SJSA1 (cell line): ENCODE measurements around the gene VWA1. TPM values are rescaled to one million over a fixed set of nuclear protein-coding genes. Genes with fewer than 3 reads are reported as not detected.
"Not testable (repeated sequence)": the region's sequence is repeated elsewhere in the genome, so short reads cannot be mapped to it uniquely, and the experiment has no call there.

Source experiments
- DNase-seq, 2 experiments: peaks; one replicate each; pipeline ENCODE4 v3.0.0-alpha.2; 2015 to 2020; ENCODE audit warnings: low spot score in 2 of 2, low read depth in 1 of 2
- H3K27ac ChIP-seq: fragments of 250-450 bp; sonication (Bioruptor Pico); 2 replicates; pipeline ENCODE4 v1.5.1; 2020; ENCODE audit warnings: mild to moderate bottlenecking, moderate library complexity
- H3K27me3 ChIP-seq: fragments of 250-450 bp; sonication (Bioruptor Pico); replicated peaks from 2 replicates; pipeline ENCODE4 v1.5.1; 2020; ENCODE audit warnings: mild to moderate bottlenecking, moderate library complexity
- H3K36me3 ChIP-seq: fragments of 250-450 bp; sonication (Bioruptor Pico); 2 replicates; pipeline ENCODE4 v1.5.1; 2020; ENCODE audit warnings: mild to moderate bottlenecking
- H3K4me1 ChIP-seq: fragments of 250-450 bp; sonication (Bioruptor Pico); replicated peaks from 2 replicates; pipeline ENCODE4 v1.6.1; 2021; ENCODE audit warnings: mild to moderate bottlenecking
- H3K4me3 ChIP-seq: fragments of 250-450 bp; sonication (Bioruptor Pico); 2 replicates; pipeline ENCODE4 v1.5.1; 2020; ENCODE audit warnings: mild to moderate bottlenecking
- H3K9me3 ChIP-seq: fragments of 250-450 bp; sonication (Bioruptor Pico); replicated peaks from 2 replicates; pipeline ENCODE4 v1.5.1; 2020; ENCODE audit warnings: mild to moderate bottlenecking
- total RNA-seq: library from RNA; depleted of rRNA; stranded (reverse); fragments of >200 nt; shearing (Covaris generic); gene quantifications from 2 replicates; pipeline ENCODE4 v1.2.3, GENCODE V29; 2014

VWA1 gene
- total RNA-seq, 1 experiment from 2014 or later, result 1.0 TPM

DNA sequence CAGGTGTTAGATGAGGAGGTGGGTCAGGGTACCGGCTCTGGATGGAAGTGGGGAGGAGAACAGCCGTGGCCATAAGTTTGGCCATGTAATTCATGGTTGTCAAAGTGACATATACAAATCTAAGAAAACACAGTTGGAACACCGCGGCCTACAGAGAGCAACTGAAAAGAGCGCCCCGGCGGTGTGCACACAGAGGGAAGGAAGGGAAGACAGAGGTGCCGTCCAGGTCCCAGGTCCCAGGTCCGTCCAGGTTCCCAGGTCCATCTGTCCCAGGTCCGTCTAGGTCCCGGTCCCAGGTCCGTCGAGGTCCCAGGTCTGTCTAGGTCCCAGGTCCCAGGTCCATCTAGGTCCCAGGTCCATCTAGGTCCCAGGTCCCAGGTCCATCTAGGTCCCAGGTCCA is 23.9 kb upstream of the VWA1 start:
- Histone ChIP-seq H3K36me3 (peaks cover 22% of the 10 kb centered on the region), H3K4me1 (peaks cover 8% of the 10 kb centered on the region), H3K9me3 (0 out of 2 replicates have a peak, but pooled peaks cover 2% of the 10 kb centered on the region), H3K27me3 (no peaks in the 10 kb centered on the region), H3K4me3 (no peak overlapping the region), H3K27ac (no peak overlapping the region)
- DNase-seq, result no peak

DNA sequence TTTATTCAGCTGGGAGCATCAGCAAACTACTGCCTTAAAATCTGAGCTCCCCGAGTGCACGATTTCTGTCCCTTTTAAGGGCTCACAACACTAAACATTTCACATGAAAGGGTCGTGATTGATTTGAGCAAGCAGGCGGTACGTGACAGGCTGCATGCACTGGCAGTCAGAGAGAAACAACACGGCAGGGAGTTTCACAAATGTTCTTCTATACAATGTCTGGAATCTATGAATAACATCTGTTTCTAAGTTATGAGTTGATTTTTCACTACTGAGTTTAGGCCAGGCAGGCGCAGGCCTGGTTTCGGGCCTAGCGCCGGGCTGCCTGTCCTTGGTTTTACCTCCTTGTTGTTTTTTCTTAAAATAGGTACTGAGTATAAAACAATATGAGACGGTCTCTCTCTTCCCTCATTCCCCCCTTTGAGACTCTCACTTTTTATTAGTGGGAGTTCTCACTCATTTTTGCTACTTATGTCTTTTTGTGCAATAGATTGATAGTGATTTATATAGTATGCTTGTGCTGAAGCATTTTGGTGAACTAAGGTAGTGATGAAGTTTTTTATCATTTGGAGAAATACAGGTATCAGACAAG is 23.1 kb upstream of the VWA1 start:
- H3K4me1 ChIP-seq, H3K4me3 ChIP-seq, H3K9me3 ChIP-seq, H3K27me3 ChIP-seq, DNase-seq, H3K27ac ChIP-seq: not testable (repeated sequence)
- H3K36me3 ChIP-seq, result peaks cover 15% of the 10 kb centered on the region

DNA sequence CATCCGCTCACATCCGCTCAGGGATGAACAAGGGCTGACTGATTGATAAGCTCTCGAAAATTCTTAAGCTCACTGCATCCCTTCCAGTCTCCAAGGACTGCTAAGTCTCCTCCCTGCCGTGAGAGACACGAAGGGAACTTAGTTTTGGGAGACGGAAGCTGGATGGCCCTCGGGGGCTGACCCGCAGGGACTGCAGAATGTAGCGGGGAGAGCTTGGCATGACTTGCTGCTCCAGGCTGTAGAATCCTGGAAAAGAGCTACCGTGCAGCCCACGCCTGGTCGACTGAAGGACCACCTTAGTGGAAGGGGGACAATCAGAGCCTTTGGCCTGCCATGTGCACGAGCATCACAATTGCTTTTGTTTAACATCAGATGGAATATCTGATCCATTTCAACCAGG is 19.7 kb upstream of the VWA1 start:
- no peaks in the 10 kb centered on the region for H3K27me3 ChIP-seq
- H3K27ac ChIP-seq, result no peak overlapping the region
- 0 out of 2 replicates have a peak, but pooled peaks cover 2% of the 10 kb centered on the region for H3K9me3 ChIP-seq
- DNase-seq, result no peak
- H3K36me3 ChIP-seq, result no peaks in the 10 kb centered on the region
- H3K4me1 ChIP-seq, result no peaks in the 10 kb centered on the region; the same call in 1 of the 2 replicates
- no peak overlapping the region for H3K4me3 ChIP-seq

DNA sequence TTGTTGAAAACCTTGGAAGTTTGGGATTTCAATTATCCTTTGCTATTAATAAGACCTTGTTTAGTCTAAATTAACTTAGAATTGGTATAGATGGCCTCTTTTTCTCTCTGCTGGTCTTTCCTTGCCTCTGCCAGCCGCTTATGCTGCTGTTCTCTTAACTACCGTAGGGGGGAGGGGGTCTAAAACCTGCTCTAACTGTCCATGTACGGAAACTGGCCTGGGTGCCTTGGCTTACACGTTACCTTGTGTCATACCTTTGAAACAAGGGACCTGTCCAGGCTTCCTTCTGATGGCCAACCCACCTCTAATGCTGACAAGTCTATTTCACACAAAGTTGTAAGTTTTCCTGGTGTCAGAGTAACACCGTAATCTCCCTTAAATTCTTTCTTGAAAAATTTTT is 18.1 kb upstream of the VWA1 start:
- not testable (repeated sequence) for H3K27ac ChIP-seq, DNase-seq, H3K4me1 ChIP-seq, H3K27me3 ChIP-seq, H3K9me3 ChIP-seq, H3K36me3 ChIP-seq, H3K4me3 ChIP-seq

DNA sequence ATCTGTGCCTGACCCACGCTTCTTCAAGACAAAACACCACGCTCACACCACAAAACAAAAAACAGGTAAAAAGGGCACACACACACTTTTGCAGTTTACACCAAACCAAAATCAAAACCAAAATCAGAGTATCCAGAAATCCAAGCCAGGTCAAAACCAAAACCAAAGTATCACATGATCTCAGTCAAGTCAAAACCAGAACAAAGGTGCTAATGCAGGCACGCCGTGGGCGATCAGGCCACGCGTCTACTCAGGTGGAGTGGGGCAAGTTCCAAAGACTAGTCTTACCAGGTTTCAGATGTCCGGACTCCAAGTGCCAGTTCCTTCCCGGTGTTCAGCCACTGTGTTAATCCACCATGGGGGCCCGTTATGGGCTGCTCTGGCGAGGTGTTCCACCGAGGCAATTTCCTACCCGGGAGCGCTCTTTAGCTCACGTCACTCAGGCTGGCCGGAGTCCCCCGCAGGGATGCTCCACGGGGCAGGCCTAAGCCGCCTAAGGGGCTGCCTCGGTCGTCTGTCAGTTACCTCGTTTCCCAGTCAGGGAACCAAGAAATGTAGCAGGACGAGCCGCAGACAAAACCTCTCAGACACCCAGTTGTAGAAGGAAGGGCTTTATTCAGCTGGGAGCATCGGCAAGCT is 17.5 kb upstream of the VWA1 start:
- not testable (repeated sequence) for H3K27me3 ChIP-seq, H3K4me3 ChIP-seq, H3K27ac ChIP-seq, H3K36me3 ChIP-seq, H3K4me1 ChIP-seq, H3K9me3 ChIP-seq, DNase-seq

DNA sequence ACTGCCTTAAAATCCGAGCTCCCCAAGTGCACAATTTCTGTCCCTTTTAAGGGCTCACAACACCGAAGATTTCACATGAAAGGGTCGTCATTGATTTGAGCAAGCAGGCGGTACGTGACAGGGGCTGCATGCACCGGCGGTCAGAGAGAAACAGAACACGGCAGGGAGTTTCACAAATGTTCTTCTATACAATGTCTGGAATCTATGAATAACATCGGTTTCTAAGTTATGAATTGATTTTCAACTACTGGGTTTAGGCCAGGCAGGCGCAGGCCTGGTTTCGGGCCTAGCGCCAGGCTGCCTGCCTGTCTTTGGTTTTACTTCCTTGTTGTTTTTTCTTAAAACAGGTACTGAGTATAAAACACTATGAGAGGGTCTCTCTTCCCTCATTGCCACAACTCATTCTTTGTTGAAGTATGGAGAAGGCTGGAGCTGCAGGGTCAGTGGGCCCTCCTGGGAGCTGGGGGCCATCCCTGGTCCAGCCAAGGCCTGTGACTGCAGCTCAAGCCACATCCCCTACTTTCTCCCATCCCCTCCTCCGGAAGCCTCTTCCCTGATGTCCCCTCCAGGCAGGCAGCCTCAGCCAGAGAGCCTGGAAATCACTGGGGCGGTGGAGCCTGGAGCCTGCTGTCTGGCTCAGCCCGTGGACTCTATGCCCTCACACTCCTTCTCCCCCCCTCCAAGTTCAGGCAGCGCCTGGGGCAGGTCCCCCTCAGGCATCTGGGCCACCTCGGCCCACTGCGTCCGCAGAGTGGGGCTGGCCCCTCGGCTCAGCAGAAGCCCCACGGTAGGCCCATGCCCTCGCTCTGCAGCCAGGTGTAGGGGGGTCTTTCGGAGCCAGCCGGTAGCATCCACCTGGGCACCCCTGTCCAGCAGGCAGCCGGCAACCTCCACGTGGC is 16.8 kb upstream of the VWA1 start:
- Histone ChIP-seq H3K27ac (no peak overlapping the region), H3K36me3 (no peaks in the 10 kb centered on the region), H3K4me3 (no peak overlapping the region), H3K4me1 (peaks cover 7% of the 10 kb centered on the region), H3K27me3 (no peaks in the 10 kb centered on the region), H3K9me3 (no peaks in the 10 kb centered on the region)
- no peak for DNase-seq

DNA sequence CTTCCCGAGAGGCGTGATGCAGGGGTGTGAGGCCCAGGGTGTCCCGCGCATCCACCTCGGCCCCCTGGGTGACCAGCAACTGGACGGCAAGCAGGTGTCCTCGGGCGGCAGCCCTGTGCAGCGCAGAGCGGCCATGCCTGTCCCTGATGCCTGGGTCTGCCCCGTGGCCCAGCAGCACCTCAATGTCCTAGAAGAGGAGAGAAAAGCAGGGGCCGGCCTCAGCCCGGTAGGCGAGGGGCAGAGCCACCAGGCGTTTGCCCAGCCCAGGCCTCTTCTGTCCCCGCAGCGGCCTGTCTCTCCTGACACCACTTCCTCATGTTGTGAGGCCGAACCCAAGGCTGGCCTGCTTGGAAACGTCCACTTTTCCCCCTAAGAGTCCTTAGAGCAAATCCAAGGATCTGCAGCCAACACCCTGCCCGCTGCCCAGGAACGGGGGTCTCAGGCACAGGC is 16.1 kb upstream of the VWA1 start:
- Histone ChIP-seq H3K4me3 (no peak overlapping the region), H3K36me3 (no peaks in the 10 kb centered on the region), H3K27me3 (no peaks in the 10 kb centered on the region), H3K27ac (no peak overlapping the region), H3K9me3 (no peaks in the 10 kb centered on the region), H3K4me1 (peaks cover 7% of the 10 kb centered on the region)
- DNase-seq, result no peak

DNA sequence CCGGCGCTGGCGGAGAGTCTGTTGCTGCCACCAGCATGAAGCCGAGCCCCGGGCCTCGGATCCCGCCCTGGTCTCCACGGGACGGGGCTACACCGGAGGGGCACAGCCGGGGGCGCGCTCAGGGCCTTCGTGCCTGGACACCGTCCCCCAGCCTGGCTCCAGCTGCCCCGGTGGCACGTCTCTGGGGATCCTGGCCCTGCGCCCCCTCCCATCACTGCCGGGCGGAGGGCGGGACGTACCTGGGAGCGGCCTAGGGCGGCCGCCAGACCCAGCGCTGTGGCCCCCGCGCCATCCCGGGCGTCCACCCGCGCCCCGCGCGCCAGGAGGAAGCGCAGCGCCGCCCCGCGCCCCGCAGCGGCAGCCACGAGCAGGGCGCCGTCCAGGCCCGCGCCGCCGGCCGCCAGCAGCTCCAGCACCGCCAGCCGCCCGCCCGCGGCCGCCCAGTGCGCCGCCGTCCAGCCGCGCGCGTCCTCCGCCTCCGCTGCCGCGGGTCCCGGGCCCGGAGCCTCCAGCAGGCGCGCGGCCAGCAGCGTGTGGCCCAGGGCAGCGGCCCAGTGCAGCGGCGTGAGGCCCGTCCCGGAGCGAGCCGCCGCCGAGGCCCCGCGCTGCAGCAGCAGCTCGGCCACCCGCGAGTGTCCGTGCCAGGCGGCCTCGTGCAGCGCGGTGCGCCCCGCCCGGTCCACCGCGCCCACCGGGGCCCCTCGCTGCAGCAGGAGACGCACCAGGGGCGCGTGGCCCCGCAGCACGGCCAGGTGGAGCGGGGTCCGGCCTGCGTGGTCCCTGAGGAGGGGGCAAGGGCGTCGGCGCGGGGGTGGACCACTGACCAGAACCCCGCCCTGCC is 15.5 kb upstream of the VWA1 start:
- Histone ChIP-seq H3K27ac (no peak overlapping the region), H3K4me1 (peaks cover 7% of the 10 kb centered on the region), H3K36me3 (no peaks in the 10 kb centered on the region), H3K9me3 (no peaks in the 10 kb centered on the region), H3K4me3 (no peak overlapping the region), H3K27me3 (no peaks in the 10 kb centered on the region)
- no peak for DNase-seq

DNA sequence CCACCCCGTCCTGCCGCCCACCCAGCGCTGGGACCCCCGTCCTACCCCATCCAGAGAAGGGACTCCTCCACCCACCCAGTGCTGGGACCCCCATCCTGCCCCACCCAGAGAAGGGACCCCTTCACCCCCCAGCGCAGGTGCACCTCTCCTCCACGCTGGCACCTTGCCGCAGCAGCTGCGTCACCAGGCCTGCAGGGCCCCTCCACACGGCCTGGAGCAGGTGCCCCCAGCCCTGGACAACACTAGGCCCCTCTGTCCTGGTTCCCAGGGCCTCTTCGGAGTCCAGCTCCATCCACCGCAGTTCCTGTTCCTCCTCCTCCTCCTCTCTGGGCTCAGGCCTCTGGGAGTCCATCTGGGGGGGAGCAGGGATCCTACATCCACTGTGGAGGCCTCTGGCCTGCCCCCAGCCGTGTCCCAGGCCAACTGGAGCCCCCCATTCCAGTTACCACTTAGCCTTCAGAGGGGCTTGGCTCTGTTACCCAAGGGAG is 14.8 kb upstream of the VWA1 start:
- H3K27ac ChIP-seq, result no peak overlapping the region
- H3K4me1 ChIP-seq, result peaks cover 7% of the 10 kb centered on the region
- H3K27me3 ChIP-seq, result no peaks in the 10 kb centered on the region
- H3K4me3 ChIP-seq, result no peak overlapping the region
- no peak for DNase-seq
- H3K9me3 ChIP-seq, result no peaks in the 10 kb centered on the region
- H3K36me3 ChIP-seq, result no peaks in the 10 kb centered on the region

DNA sequence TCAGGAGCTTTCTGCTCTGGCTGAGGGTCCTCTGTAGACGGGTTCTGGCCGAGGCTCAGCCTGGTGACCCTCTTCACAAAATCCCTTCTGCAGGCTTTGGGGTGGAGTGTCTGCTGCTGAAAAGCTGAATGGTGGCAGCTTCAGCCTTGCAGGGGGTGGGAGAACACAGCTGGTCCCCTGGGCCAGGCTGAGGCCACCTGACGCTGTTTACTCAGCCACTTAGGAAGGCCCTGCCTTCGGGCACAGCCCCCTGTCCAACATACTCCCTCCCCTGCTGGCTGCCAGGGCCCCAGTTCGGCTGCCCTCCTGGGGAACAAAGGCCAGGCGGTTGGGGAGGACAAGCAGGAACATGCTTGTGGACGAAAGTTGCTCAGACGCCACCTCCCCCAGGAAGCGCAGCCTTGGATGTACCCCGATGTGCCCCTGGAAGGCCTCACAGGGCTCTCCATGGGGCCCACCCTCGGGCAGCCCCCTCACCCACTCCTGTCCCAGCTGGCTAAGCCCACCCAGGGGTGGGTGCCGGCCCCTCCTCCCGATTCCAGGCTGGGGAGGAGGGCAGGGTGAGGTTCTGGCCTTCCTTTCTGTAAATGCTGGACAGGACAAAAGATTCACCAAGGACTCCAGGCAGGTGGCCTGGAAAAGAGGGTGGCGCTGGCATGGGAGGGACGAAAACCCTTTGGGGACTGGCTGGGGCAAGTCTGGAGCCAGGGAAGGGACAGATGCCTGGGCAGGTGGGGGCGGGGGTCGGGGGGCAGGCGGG is 14.2 kb upstream of the VWA1 start, which contains the start of gene ANKRD65:
Gene ANKRD65 (minus strand): TSS at position 130 of the 760 bp plus-strand sequence. CDS start 271 bp downstream, outside the sequence.
- Histone ChIP-seq H3K4me3 (no peak within 1 kb of the TSS), H3K27ac (no peak within 1 kb of the TSS), H3K36me3 (no peaks in the 10 kb centered on the region), H3K9me3 (no peaks in the 10 kb centered on the region), H3K27me3 (no peaks in the 10 kb centered on the region), H3K4me1 (peaks cover 7% of the 10 kb centered on the region)
- no peak for DNase-seq

DNA sequence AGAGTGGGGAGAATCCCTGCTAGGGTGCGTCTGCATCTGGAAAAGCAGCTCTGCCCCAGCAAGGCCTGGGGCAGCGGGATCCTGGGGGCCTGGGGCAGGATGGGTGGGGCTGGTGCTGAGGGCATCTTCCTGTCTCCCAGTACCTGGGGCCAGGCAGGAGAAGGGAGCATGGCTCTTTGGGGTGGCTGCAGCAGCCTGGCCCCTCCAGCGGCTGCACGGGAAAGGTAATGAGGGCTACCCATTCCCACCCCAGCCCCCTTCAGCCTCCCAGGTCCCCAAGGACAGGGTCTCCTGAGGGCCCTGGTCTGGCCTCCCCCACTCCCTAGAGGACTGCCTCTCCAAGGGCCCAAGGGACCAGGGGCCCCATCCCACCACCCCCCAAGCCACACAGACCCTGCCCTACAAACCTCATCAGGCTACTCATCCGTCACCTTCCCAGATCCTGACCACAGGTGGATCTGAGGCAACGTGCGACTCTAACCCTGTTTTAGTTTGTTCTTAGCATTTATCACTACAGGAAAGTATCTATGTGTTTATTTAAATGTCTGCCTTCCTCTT is 13.5 kb upstream of the VWA1 start:
- Histone ChIP-seq H3K9me3 (no peaks in the 10 kb centered on the region), H3K27me3 (no peaks in the 10 kb centered on the region), H3K4me3 (no peak overlapping the region), H3K4me1 (peaks cover 7% of the 10 kb centered on the region), H3K27ac (no peak overlapping the region), H3K36me3 (no peaks in the 10 kb centered on the region)
- DNase-seq, result no peak

DNA sequence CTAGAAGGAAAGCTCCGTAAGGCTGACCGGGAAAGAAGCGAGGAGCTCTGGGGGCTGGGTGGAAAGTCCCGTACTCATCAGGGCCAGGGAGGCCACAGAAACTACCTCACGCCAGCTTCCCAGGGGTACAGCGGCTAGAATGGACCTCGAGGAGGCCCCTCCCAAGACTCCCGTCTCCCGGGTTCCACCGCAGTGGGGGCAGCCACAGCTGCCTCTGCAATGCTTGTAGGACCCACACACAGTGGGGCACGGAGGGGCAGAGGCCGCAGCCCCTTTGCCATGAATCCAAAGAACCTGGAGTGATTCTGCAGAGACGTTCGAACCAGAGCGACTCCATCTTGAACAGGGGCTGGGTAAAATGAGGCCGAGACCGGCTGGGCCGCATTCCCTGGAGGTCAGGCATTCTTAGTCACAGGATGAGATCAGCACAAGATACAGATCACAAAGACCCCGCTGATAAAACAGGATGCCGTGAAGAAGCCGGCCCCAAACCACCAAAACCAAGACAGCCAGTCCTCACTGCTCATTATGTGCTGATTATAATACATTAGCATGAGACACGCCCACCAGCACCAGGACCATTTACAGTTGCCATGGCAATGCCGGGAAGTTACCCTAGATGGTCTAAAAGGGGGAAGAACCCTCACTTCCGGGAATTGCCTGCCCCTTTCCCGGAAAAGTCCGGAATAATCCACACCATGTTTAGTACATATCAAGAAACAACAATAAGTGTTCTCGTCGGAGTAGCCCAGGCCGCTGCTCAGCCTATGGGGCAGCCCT is 12.8 kb upstream of the VWA1 start:
- H3K27me3 ChIP-seq, result no peaks in the 10 kb centered on the region

More for the DNA sequence above, 12.8 kb upstream of the VWA1 start:
- DNase-seq, result peak in 1 of 2 experiments; percentile 50
- Histone ChIP-seq H3K36me3 (no peaks in the 10 kb centered on the region), H3K4me1 (peaks cover 7% of the 10 kb centered on the region), H3K4me3 (no peak overlapping the region), H3K9me3 (no peaks in the 10 kb centered on the region), H3K27ac (no peak overlapping the region)
